Fibroblast of skin of back (primary cell): ENCODE measurements around the gene NUDCD3.
A peak's percentile ranks its signal among the peaks of the same experiment; 100 is the strongest.
"Not testable (repeated sequence)": the region's sequence is repeated elsewhere in the genome, so short reads cannot be mapped to it uniquely, and the experiment has no call there.

Experiments
- DNase-seq: peaks from one replicate; pipeline ENCODE4 v3.0.0-alpha.2; 2013

Gene NUDCD3

GRCh38 chr7:44445986-44446671, 44.3 kb downstream of the NUDCD3 start:
- DNase-seq = no peak

DNA sequence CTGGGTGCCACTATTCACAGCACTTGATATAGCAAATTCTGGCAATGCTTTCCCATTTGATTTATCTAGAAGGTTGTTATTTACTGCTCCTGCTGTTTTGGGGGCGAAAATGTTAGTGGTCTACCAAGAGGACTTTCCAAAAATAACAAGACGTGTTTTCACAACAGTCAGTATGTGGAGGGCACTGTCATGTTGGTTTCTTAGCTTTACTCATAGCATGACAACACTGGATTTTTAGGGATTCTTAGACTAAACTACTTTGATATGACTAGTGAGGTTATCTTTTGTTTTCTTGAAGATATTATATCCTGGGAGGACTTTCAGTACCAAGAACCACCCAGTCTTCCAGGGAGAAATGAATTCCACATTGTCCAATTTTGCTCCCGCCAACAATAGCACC, 49.4 kb downstream of the NUDCD3 start:
- no peak for DNase-seq

DNA sequence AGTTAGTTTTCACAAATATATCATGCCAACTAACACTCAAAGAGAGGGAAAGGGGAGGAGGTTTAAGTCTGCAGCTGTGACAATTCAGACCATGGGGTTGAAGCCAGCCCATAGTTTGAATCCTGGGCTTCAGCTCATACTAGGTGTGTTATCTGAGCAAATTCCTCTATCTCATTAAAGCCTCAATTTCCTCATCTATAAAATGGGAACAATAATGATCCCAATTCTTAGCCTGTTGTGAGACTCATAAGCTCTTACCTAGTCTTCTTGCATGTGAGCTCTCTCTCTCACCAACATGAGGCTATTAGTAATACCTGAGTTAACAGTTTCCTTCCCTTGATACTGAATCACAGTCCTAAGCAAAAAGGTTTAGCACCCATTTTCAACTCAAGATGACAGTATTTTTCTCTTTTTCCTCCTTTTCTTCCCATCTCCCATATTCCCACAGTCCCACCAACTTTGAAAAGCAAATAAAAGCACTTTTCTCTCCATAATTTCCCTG, 49.8 kb downstream of the NUDCD3 start:
- no peak for DNase-seq

DNA sequence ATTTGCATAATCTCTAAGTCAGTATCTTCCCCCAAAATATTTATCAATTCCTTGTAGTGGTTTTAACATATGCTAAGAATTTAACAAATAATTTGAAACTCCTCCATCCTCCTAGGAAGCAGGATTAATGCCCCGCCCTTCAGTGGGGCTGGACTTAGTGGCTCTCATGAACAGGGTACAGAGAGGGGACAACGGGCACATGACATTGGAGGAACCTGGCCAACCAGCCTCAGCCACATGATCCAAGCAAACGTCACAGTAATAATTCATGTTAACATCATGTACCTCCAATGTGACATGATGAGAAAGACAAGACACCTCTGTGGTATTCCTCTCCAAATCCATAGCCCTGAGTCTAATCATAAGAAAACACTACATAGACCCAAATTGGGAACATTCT, 50.5 kb downstream of the NUDCD3 start:
- DNase-seq = no peak

GRCh38 chr7:44438816-44439215, 51.6 kb downstream of the NUDCD3 start:
- no peak for DNase-seq

- DNase-seq = no peak
These were observed 56.3 kb downstream of the NUDCD3 start for GRCh38 chr7:44434201-44434600.

DNA sequence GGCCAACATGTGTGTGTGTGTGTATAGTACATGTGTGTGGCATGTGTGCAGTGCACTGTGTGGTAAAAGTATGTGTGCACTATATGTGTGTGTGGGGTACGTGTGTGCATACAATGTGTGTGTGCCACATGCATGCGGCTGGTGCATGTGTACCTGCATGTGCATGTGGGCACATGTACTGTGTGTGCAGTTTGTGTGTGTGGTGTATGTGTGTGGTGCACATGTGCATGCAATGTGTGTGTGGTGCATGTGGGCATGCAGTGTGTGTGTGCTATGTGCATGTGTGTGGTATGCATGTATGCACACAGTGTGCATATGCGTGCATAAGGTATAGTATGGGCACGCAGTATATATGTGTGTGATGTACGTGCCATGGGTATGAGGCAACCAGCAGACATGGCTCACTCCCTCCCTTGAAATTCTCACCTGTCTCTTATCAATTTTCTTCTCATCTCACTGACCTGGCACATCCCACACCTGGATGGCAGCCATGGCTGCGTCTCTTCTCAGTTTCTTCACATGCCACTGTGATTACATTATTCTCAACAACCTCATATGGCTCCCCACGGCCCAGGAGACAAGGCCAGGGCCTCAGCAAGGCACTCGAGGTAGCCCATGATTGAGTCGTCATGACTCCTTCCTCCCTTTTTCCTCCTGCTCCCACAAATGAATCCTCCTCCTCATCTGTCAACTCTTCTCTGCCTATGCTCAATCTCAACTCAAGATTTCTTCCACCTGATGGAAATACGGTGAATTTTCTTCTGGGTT, 57.0 kb downstream of the NUDCD3 start:
- DNase-seq = no peak

- DNase-seq = no peak
These were observed 58.0 kb downstream of the NUDCD3 start for GRCh38 chr7:44432381-44432977.

- DNase-seq = no peak
These were observed 59.3 kb downstream of the NUDCD3 start for GRCh38 chr7:44431091-44431608.

- DNase-seq = no peak
These were observed 60.4 kb downstream of the NUDCD3 start for GRCh38 chr7:44430054-44430453.

DNA sequence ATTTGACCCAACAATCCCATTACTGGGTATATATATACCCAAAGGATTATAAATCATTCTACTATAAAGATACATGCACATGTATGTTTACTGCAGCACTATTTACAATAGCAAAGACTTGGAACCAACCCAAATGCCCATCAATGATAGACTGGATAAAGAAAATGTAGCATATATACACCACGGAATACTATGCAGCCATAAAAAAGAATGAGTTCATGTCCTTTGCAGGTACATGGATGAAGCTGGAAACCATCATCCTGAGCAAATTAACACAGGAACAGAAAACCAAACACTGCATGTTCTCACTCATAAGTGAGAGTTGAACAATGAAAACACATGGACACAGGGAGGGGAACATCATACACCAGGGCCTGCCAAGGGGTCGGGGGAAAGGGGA, 65.7 kb downstream of the NUDCD3 start:
- not testable (repeated sequence) for DNase-seq

- DNase-seq = no peak
These were observed 73.5 kb downstream of the NUDCD3 start for GRCh38 chr7:44416941-44417340.

GRCh38 chr7:44415510-44415909, 74.9 kb downstream of the NUDCD3 start:
- DNase-seq = no peak

DNA sequence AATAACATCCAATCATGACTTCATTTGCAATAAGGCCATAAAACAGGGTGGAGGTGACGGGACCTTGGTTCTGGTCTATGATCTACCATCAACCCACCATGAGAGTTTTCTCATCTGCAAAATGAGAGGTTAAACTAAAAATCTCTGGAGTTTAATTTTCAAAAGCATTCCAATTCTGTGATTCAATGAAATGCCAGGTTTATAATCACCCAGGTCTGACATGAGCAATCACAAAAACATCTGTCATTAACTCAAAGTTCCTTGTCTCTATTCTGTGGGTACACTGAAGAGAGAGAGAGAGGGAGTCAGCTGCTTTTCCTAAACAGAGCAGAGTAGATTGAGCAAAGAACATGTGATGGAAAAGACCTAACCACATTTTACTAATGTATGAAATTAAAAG, 75.4 kb downstream of the NUDCD3 start:
- DNase-seq = peak; percentile 41

DNA sequence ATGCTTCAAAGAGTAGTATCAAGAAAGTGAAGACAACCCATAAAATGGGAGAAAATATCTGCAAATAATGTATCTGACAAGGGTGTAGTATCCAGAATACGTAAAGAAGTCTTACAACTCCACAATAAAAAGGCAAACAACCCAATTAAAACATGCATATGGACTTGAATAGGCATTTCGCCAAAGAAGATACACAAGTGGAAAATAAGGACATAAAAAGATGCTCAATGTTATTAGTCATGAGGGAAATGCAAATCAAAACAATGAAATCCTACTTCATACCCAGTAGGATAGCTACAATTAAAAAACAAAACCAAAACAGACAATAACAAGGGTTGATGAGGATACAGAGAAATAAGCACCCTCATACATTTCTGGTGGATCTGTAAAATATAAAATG, 79.2 kb downstream of the NUDCD3 start:
- DNase-seq = no peak

DNA sequence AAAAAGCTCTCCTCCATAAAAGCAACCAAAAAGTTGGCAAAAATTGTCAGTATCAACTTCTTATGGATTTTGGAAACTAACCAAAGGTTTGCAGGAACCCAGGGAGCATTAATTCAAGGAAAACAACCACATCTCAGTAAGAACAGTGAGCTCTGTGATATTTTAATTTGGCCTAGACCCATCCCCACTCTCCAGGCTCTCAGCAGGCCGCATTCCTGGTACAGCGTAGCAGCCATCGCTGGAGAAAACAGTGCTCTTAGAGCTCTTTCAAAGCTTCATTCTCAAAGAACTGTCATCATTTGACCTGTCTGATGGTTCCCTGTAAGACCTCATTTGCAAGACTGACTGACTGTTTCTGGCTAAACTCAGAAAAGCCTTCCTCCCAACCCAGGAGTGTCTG, 81.9 kb downstream of the NUDCD3 start:
- no peak for DNase-seq

DNA sequence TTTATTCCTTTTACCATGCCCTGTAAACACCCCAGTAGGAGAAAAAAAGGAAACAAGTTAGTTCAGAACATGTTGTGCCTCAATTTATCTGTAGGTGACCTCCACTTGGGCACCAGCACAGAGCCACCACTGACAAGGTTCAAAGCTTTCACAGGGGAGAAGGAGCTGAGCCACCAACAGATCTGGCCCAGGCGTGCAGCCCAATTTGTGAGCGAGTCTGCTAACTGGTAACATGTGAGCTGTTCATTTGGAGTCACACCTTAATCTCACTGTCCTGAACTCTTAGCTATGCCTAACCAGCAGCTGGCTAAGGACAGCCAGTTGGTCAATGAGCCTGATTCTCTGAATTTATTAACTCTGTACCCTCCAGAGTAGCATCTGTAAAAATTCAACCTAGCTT, 86.7 kb downstream of the NUDCD3 start:
- DNase-seq = no peak

DNA sequence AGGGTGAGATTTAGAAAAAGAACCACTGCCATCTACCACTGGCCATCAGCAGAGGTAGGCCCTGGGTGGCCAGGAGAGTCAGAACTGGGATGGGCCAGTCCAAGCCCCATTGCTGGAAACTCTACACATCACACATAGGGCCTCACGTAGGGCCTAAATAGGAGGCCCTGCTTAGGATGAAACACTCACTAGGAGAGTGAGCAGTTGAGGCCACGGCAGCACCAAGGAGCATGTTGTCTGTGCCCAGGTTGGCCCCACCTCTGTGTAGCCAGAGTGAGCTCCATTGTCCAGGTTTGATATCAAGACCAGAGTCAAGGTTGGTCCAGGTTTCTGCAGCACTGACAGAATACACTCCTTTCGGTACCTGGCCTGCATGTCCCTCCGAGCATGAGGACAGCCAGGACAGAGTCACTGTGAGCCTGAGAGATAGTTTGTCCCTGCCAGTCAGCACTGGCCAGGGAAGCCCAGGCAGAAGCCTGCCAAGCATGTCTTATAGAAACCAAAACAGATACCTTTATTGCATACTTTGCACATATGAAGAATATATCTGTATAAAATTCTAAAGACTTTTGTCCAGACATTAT, 87.2 kb downstream of the NUDCD3 start:
- DNase-seq = no peak

GRCh38 chr7:44402401-44403060, 87.9 kb downstream of the NUDCD3 start:
- DNase-seq = peak; percentile 29

DNA sequence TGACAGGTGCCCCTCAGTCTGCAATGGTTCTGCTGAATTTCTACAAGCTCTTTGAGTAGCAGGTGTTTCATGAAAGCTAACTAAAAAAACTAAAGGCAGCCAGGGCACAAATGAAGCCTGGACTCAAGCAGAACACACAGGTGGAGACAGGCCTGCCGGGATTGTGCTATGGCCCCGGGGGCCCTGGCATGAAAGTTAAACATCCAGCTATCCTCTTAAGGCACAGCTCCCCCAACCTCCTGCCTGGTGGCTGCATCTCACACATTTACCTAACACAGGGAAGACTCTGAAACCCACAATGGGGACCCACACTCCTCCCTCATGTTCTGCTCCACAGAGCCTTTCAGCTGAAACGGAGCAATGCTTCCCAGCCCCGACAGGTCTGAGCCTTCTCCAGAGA, 88.8 kb downstream of the NUDCD3 start:
- DNase-seq = no peak

GRCh38 chr7:44400033-44400511, 90.4 kb downstream of the NUDCD3 start:
- no peak for DNase-seq

- peak; percentile 33 for DNase-seq
These were observed 91.4 kb downstream of the NUDCD3 start for GRCh38 chr7:44398953-44399574.
